Stomach smooth muscle (tissue), 2 donors: ENCODE data around the gene TMIE.
"Not testable (repeated sequence)": the region's sequence is repeated elsewhere in the genome, so short reads cannot be mapped to it uniquely, and the experiment has no call there.

Source experiments
- H3K27ac ChIP-seq: one replicate; pipeline ENCODE4 v1.7.0; 2013; ENCODE audit warnings: mild to moderate bottlenecking, low read length, inconsistent platforms
- H3K27me3 ChIP-seq, 2 donors: one replicate each; pipeline ENCODE4 v1.7.0; 2013; ENCODE audit warnings: low read length in 2 of 2; ENCODE audit not compliant: insufficient read depth in 2 of 2, control insufficient read depth in 1 of 2
- H3K36me3 ChIP-seq, 2 donors: one replicate each; pipeline ENCODE4 v1.7.0; 2013; ENCODE audit warnings: low read length in 2 of 2; ENCODE audit not compliant: control insufficient read depth in 2 of 2, insufficient read depth in 2 of 2
- H3K4me1 ChIP-seq: one replicate; pipeline ENCODE4 v1.7.0; 2013; ENCODE audit warnings: low read length; ENCODE audit not compliant: control insufficient read depth, insufficient read depth
- H3K4me3 ChIP-seq, 2 donors: one replicate each; pipeline ENCODE4 v1.7.0; 2013; ENCODE audit warnings: low read length in 2 of 2
- H3K9ac ChIP-seq, 2 donors: one replicate each; pipeline ENCODE4 v1.7.0; 2013; ENCODE audit warnings: low read length in 2 of 2, mild to moderate bottlenecking in 1 of 2
- H3K9me3 ChIP-seq, 2 donors: one replicate each; pipeline ENCODE4 v1.7.0; 2013; ENCODE audit warnings: low read length in 2 of 2; ENCODE audit not compliant: control insufficient read depth in 2 of 2
- donor health status: healthy.
- donor health status: Pancreatic carcinoma.

Gene TMIE

DNA sequence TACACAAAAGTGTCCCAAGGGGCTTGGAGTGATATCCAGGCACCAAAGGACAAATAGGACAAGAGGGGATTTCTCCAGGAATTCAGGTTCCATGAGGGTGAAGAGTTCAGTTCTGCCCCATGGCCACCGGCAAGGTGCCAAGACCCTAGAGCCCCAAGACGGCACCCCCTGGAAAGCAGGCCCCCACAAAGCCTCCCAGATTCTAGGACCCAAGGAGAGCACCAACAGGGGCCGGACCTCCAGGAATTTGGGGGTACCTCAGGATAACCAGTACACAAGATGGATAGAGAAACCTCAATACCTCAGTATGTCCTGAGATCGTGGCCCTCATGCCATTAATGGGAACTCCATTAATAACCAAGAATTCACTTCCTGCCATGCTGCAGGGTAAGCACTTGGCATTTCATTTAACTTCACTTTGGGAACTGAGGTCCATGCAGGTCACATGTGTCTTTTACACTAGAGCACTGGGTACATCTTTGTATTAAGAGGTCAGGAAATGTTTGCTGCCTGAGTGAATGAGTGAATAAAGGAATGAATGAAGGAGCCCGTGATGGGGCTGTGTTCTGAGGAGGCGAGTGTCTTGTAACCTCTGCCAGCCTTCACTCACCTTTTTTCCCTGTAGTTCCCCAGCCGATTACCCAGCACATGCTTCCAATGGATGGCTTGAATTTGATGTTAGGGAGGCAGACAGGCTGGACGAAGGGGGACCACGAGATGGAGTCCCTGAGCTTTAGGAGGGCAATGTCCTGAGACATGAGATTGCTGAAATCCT lies 32.0 kb downstream of the TMIE start:
- no peaks in the 10 kb centered on the region for H3K36me3 ChIP-seq
- no peak overlapping the region for H3K9ac ChIP-seq
- no peaks in the 10 kb centered on the region for H3K4me1 ChIP-seq
- H3K27me3 ChIP-seq, result peaks cover 0 to 6% of the 10 kb centered on the region in 2 donors
- no peak overlapping the region for H3K4me3 ChIP-seq
- H3K9me3 ChIP-seq, result no peaks in the 10 kb centered on the region
- H3K27ac ChIP-seq, result no peak overlapping the region

- Histone ChIP-seq H3K9ac (no peak overlapping the region), H3K4me3 (no peak overlapping the region), H3K36me3 (no peaks in the 10 kb centered on the region), H3K27me3 (peaks cover 0 to 6% of the 10 kb centered on the region in 2 donors), H3K27ac (no peak overlapping the region), H3K4me1 (no peaks in the 10 kb centered on the region), H3K9me3 (no peaks in the 10 kb centered on the region)
Measured at GRCh38 chr3:46734773-46735172, 33.6 kb downstream of the TMIE start.

DNA sequence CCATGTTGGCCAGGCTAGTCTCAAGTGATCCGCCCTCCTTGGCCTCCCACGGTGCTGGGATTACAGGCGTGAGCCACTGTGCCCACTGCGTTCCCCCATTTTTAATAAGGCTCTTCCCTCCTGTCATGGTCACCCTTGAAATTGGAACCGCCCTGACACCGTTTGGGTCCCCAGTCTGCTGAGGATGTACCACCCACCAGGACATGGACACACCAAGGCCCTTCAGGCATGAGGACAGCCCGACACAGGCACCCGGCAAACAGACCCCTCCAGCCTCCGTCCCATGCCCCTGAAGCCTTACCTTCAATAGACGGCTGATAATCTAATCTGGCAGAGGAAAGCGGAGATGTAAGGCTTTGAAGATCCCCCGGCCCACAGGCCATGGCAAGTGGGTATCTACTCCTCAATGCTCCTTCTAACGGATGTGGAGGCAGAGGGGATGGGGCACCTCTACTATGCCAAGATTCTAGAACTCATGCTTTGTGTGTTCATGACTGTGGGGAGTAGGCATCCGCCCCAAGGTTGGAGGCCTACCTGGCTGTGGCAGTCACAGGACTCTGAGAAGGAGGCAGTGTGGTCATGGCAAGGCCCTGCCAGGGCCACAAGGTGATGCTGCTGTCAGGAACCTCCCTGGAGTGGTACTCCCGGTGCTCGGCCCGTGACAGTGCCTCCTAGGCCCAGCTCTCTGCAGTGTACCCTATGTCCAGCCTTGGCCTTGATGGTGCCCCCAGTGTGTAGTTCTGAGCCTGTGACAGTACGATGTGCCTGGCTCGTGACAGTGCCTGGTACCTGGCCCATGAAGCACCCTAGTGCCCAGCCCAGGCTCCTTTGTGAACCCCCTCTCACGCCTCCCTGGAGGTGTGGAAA lies 35.0 kb downstream of the TMIE start:
- H3K27ac ChIP-seq, result no peak overlapping the region
- peaks cover 0 to 6% of the 10 kb centered on the region in 2 donors for H3K27me3 ChIP-seq
- H3K9ac ChIP-seq, result no peak overlapping the region
- H3K9me3 ChIP-seq, result no peaks in the 10 kb centered on the region
- H3K4me3 ChIP-seq, result no peak overlapping the region
- H3K36me3 ChIP-seq, result no peaks in the 10 kb centered on the region
- H3K4me1 ChIP-seq, result no peaks in the 10 kb centered on the region

DNA sequence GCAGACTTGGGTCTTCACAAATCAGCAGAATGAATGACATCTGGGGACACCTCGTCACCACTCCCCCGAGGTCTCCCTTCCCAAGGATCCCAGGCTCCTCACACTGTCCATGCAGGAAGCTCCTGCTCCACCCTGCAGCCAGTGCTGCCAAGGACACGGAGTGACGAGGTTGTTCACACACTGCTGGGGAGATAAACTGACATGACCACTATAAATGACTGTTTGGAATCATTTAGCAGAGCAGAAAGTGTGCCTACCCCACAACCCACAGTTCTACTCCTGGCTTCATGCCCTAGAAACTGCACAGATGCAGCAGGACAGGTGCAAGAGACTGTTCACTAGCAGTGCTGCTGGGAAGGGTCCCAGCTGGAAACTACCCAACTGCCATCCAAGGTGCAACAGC lies 36.1 kb downstream of the TMIE start:
- no peak overlapping the region for H3K4me3 ChIP-seq
- H3K9me3 ChIP-seq, result no peaks in the 10 kb centered on the region
- no peaks in the 10 kb centered on the region for H3K4me1 ChIP-seq
- H3K9ac ChIP-seq, result no peak overlapping the region
- peaks cover 0 to 5% of the 10 kb centered on the region in 2 donors for H3K27me3 ChIP-seq
- no peaks in the 10 kb centered on the region for H3K36me3 ChIP-seq
- H3K27ac ChIP-seq, result no peak overlapping the region

DNA sequence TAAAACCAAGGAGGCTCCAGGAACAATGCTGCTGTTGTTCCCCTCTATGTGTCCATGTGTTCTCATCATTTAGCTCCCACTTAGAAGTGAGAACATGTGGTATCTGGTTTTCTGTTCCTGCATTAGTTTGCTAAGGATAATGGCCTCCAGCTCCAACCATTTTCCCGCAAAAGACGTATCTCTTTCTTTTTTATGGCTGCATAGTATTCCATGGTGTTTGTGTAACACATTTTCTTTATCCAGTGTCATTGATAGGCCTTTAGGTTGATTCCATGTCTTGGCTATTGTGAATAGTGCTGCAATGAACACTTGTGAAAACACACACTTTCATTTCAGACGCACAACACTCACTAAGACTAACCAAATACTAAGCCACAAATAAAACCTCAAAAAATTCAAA lies 38.4 kb downstream of the TMIE start:
- H3K9ac ChIP-seq, H3K27me3 ChIP-seq, H3K4me3 ChIP-seq, H3K9me3 ChIP-seq, H3K36me3 ChIP-seq, H3K4me1 ChIP-seq, H3K27ac ChIP-seq: not testable (repeated sequence)

DNA sequence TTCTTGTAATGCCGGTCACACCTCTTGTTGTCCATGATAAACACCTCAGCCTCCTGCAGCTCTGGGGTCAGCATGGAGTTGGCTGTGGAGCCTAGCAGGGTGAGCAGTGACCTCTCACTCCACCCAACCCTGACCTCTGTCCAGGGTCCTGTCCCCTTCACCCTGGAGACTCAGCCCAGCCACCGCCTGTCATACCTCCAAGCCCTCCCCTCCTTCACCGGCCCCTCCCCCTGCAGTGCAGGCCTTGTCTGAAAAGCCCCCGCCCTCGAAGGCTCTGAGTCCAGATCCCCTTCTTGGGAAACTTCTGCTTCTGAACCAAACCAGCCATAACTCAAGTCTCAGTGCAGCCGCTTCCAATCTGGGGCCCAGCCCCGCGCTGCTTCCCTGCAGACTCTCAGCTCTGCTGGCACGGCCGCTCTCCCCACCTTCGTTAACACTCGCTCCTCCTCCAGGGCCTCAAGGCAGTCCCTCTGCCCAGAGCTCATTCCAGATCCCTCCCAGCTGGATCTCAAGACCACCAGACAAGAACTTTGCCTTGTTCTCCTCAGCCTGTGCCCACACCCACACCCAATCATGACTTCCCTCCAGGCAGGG lies 41.9 kb downstream of the TMIE start:
- no peaks in the 10 kb centered on the region for H3K9me3 ChIP-seq
- H3K4me1 ChIP-seq, result no peaks in the 10 kb centered on the region
- H3K36me3 ChIP-seq, result no peaks in the 10 kb centered on the region
- peaks cover 0 to 3% of the 10 kb centered on the region in 2 donors for H3K27me3 ChIP-seq
- no peak overlapping the region for H3K9ac ChIP-seq
- no peak overlapping the region for H3K4me3 ChIP-seq
- H3K27ac ChIP-seq, result no peak overlapping the region

- H3K4me3 ChIP-seq, result no peak overlapping the region
- no peaks in the 10 kb centered on the region for H3K4me1 ChIP-seq
- H3K27me3 ChIP-seq, result peaks cover 0 to 3% of the 10 kb centered on the region in 2 donors
- H3K9ac ChIP-seq, result no peak overlapping the region
- no peaks in the 10 kb centered on the region for H3K9me3 ChIP-seq
- no peaks in the 10 kb centered on the region for H3K36me3 ChIP-seq
- no peak overlapping the region for H3K27ac ChIP-seq
Measured at GRCh38 chr3:46746711-46747110, 45.5 kb downstream of the TMIE start.

DNA sequence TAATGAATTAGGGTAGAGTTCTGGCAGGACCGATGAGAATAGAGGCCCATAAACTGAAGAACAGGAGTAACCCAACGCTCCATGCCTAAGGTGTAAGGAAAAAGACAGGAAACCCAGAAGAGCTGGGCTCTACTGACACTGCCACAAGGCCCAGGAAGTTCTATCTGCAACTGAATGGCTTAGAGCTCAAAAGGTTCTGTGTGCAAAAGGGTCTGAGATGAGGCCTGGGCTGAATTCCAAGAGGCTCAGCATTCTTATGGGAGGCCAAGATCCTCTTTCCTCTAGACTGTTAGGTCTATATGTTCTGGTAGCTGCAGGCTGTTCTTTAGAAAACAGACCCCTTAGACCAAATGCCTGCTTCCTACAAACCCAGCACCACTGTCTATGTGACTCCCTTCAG lies 47.0 kb downstream of the TMIE start:
- Histone ChIP-seq H3K36me3 (no peaks in the 10 kb centered on the region), H3K9me3 (no peaks in the 10 kb centered on the region), H3K27ac (no peak overlapping the region), H3K27me3 (peaks cover 0 to 3% of the 10 kb centered on the region in 2 donors), H3K4me1 (no peaks in the 10 kb centered on the region), H3K9ac (no peak overlapping the region), H3K4me3 (no peak overlapping the region)

DNA sequence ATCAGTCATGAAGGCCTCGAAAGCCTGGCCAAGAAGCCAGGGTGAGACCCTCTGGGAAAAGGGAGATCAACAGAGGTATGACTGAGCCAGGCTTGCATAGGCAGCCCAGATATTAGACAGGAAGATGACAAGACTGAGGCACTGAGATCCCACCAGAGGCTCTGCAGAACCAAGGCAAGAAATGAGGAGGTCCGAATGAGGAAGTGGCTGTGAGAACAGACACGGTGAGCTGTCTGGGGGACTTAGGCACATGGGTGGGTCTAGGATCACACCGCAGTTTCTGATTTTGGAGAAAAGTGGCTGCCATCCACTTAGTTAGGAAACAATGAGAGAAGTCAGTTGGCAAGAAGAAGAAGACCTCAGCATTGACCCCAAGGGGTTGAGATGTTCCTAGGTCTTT lies 47.9 kb downstream of the TMIE start:
- Histone ChIP-seq H3K9ac (no peak overlapping the region), H3K4me3 (no peak overlapping the region), H3K27ac (no peak overlapping the region), H3K9me3 (no peaks in the 10 kb centered on the region), H3K27me3 (peaks cover 0 to 1% of the 10 kb centered on the region in 2 donors), H3K36me3 (no peaks in the 10 kb centered on the region), H3K4me1 (no peaks in the 10 kb centered on the region)

GRCh38 chr3:46750555-46751038 lies 49.4 kb downstream of the TMIE start:
- Histone ChIP-seq H3K27me3 (no peaks in the 10 kb centered on the region), H3K36me3 (no peaks in the 10 kb centered on the region), H3K9ac (no peak overlapping the region), H3K4me3 (no peak overlapping the region), H3K27ac (no peak overlapping the region), H3K4me1 (no peaks in the 10 kb centered on the region), H3K9me3 (no peaks in the 10 kb centered on the region)
